Smooth muscle cell (in vitro differentiated cells): ENCODE data around the gene SS18L1. TPM values are rescaled to one million over a fixed set of nuclear protein-coding genes. Genes with fewer than 3 reads are reported as not detected.

Experiments
- DNase-seq: peaks from one replicate; lab custom pipeline; 2025; ENCODE audit not compliant: unreplicated experiment; lab: John Stamatoyannopoulos, UW
- H2AFZ ChIP-seq: fragments of 200-600 bp; sonication (generic); 2 replicates; pipeline ENCODE4 v1.6.0; 2016; ENCODE audit warnings: antibody characterized with exemption, low read depth, mild to moderate bottlenecking
- H3F3A ChIP-seq: fragments of 200-600 bp; sonication (generic); 2 replicates; pipeline ENCODE4 v1.6.0; 2017; ENCODE audit warnings: antibody characterized with exemption, low read depth
- H3K27ac ChIP-seq: fragments of 200-600 bp; sonication (generic); 2 replicates; pipeline ENCODE4 v1.5.1; 2016; ENCODE audit warnings: low read depth, mild to moderate bottlenecking
- H3K27me3 ChIP-seq: fragments of 200-600 bp; sonication (generic); 2 replicates; pipeline ENCODE4 v1.6.1; 2016; ENCODE audit warnings: low read depth, mild to moderate bottlenecking
- H3K36me3 ChIP-seq: fragments of 200-600 bp; sonication (generic); 2 replicates; pipeline ENCODE4 v1.5.1; 2016; ENCODE audit warnings: low read depth
- H3K4me1 ChIP-seq: fragments of 200-600 bp; sonication (generic); 2 replicates; pipeline ENCODE4 v1.5.1; 2016; ENCODE audit warnings: low read depth
- H3K4me2 ChIP-seq: fragments of 200-600 bp; sonication (generic); 2 replicates; pipeline ENCODE4 v1.6.0; 2016; ENCODE audit warnings: mild to moderate bottlenecking
- H3K4me3 ChIP-seq: fragments of 200-600 bp; sonication (generic); 2 replicates; pipeline ENCODE4 v1.5.1; 2016; ENCODE audit warnings: mild to moderate bottlenecking
- H3K79me2 ChIP-seq: fragments of 200-600 bp; sonication (generic); 2 replicates; pipeline ENCODE4 v1.6.0; 2016; ENCODE audit warnings: low read depth, mild to moderate bottlenecking
- H3K9ac ChIP-seq: fragments of 200-600 bp; sonication (generic); 2 replicates; pipeline ENCODE4 v1.6.0; 2016; ENCODE audit warnings: low read depth
- H3K9me3 ChIP-seq: fragments of 200-600 bp; sonication (generic); replicated peaks from 2 replicates; pipeline ENCODE4 v1.5.1; 2016; ENCODE audit warnings: low read depth
- H4K20me1 ChIP-seq: fragments of 200-600 bp; sonication (generic); 2 replicates; pipeline ENCODE4 v1.6.0; 2016; ENCODE audit warnings: low read depth
- WGBS: methylation state at CpG from one replicate; pipeline ENCODE4 v1.1.7; 2016; ENCODE audit warnings: low lambda C conversion rate; 5-methylcytosine and 5-hydroxymethylcytosine counted together
- polyA plus RNA-seq: library from polyadenylated mRNA; unstranded; fragments of >200 nt; fragmentation: Nextera tagmentation; extraction: Ambion mirVana; gene quantifications from 2 replicates; pipeline ENCODE4 v1.2.1, GENCODE V29; 2016
- total RNA-seq: library from RNA; depleted of rRNA; stranded (reverse); fragments of >200 nt; gene quantifications from 2 replicates; pipeline ENCODE4 v1.2.3, GENCODE V29; 2014
- TF ChIP-seq, protein P1 (sequence below): fragments of 200-600 bp; sonication (generic); IDR thresholded peaks from 2 replicates; pipeline ENCODE4 v1.5.1; 2017; ENCODE audit warnings: borderline replicate concordance, mild to moderate bottlenecking, antibody characterized with exemption; ENCODE audit not compliant: insufficient read depth, poor library complexity, severe bottlenecking

Gene SS18L1
- total and polyA plus RNA-seq, 2 experiments from 2014 or later: 2.3 to 10.1 TPM

DNA sequence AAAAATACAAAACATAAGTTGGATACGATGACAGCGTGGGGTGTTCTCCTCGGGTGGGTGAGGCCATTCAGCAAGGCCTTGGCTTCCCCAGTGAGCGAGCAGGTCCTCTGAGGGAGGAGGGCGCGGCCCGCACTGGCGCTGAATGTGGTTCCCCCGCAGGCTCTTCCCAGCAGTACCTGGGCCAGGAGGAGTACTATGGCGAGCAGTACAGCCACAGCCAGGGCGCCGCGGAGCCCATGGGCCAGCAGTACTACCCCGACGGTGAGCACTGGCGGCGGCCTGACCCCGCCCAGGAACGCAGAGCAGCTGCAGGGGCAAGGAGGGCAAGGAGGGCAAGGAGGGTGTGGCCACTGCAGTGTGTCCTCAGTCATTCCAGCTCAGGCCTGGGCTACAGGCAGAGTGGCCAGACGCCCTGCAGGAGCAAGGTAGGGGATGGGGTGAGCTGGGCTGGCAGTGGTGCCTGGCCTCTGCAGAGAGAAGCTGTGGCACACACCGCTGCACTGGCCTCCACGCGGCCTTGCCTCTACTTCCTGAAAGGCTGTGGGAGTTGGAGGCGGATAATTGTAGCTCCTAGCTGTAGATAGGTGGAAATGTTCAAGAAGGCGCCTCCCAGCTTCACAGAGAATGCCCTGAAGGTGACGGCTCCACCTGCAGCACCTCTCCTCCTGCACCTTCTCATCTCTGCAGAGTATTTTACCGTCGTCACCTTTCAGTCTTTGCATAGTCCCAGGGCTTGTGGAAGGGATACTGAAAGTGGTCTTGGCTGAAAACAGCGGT lies 20.6 kb downstream of the SS18L1 start:
- Histone ChIP-seq H3K4me2 (no peak overlapping the region), H3K4me1 (no peaks in the 10 kb centered on the region), H3F3A (no peaks in the 10 kb centered on the region), H3K9me3 (no peaks in the 10 kb centered on the region), H3K79me2 (no peaks in the 10 kb centered on the region), H3K27me3 (no peaks in the 10 kb centered on the region), H3K27ac (no peak overlapping the region), H3K9ac (no peak overlapping the region), H4K20me1 (peaks cover 18% of the 10 kb centered on the region), H3K36me3 (no peaks in the 10 kb centered on the region), H2AFZ (no peak overlapping the region), H3K4me3 (no peak overlapping the region)
- DNase-seq: no peak
- TF ChIP-seq, protein P1, sequence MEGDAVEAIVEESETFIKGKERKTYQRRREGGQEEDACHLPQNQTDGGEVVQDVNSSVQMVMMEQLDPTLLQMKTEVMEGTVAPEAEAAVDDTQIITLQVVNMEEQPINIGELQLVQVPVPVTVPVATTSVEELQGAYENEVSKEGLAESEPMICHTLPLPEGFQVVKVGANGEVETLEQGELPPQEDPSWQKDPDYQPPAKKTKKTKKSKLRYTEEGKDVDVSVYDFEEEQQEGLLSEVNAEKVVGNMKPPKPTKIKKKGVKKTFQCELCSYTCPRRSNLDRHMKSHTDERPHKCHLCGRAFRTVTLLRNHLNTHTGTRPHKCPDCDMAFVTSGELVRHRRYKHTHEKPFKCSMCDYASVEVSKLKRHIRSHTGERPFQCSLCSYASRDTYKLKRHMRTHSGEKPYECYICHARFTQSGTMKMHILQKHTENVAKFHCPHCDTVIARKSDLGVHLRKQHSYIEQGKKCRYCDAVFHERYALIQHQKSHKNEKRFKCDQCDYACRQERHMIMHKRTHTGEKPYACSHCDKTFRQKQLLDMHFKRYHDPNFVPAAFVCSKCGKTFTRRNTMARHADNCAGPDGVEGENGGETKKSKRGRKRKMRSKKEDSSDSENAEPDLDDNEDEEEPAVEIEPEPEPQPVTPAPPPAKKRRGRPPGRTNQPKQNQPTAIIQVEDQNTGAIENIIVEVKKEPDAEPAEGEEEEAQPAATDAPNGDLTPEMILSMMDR: no peak
- WGBS: 97% methylated on average over 29 of the region's 29 CpGs

- TF ChIP-seq, protein P1: no peak
- 97% methylated on average over 41 of the region's 41 CpGs for WGBS
- Histone ChIP-seq H3K27me3 (no peaks in the 10 kb centered on the region), H3K27ac (no peak overlapping the region), H3K9ac (no peak overlapping the region), H2AFZ (no peak overlapping the region), H4K20me1 (peaks cover 10% of the 10 kb centered on the region), H3K4me3 (no peak overlapping the region), H3F3A (no peaks in the 10 kb centered on the region), H3K36me3 (no peaks in the 10 kb centered on the region), H3K9me3 (no peaks in the 10 kb centered on the region), H3K79me2 (no peaks in the 10 kb centered on the region), H3K4me1 (no peaks in the 10 kb centered on the region), H3K4me2 (no peak overlapping the region)
- no peak for DNase-seq
Measured at GRCh38 chr20:62164879-62165761, 21.6 kb downstream of the SS18L1 start.

- Histone ChIP-seq H4K20me1 (peaks cover 3% of the 10 kb centered on the region), H3F3A (no peaks in the 10 kb centered on the region), H3K9ac (no peak overlapping the region), H3K9me3 (no peaks in the 10 kb centered on the region), H3K4me2 (no peak overlapping the region), H3K4me1 (no peaks in the 10 kb centered on the region), H3K4me3 (no peak overlapping the region), H2AFZ (no peak overlapping the region), H3K27ac (no peak overlapping the region), H3K27me3 (no peaks in the 10 kb centered on the region), H3K36me3 (no peaks in the 10 kb centered on the region), H3K79me2 (no peaks in the 10 kb centered on the region)
- 92% methylated on average over 25 of the region's 25 CpGs for WGBS
- no peak for DNase-seq
- TF ChIP-seq, protein P1: no peak
Measured at GRCh38 chr20:62165762-62166399, 22.3 kb downstream of the SS18L1 start.
